ENCODE measurements around the gene SSBP3.
A peak's percentile ranks its signal among the peaks of the same experiment; 100 is the strongest.

SSBP3 gene

DNA sequence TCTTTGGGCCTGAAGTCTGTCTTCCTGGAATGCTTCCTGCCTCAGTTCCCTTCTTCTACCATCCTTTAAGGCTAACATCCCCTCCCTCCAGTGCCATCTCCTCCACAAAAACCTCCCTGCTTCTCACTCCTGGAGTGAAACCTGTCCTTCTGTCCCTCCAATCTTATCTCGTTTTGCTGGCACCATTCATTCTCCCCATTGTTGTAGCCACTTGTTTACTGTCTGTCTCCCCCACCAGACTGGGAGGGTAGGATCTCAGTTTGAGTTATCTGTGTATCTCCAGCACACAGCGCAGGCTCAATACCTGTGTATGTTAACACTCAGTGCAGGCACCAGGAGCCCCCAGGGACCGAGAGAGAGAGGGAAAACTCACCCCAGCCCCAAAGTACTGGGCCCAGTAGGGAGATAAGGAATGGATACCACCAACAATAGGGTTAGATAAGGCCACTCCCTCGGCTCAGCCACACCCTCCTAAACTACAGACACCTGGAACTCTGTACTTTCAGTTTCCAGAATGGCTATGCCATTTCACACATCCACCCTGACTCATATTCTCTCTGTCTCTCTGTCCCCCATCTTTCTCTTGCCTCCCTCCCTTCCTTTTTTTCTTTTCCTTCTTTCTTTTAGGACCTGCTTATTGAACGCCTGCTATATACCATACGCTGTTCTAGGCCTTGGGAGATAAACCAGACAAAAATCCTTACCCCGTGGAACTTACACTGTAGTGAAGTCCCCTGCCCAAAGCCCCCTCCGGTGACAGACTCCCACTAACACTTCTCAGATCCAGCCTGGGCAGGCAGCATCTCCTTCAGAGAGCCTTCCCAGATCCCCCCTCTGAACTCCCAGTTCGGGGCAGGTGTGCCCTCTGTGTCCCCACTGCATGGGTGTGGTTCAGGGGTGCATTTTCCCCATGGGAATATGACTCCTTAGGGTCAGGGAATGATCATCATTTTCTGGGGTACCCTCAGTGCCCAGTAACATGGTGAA, 3.3 kb upstream of the SSBP3 start:
- DNase-seq = no peak

DNA sequence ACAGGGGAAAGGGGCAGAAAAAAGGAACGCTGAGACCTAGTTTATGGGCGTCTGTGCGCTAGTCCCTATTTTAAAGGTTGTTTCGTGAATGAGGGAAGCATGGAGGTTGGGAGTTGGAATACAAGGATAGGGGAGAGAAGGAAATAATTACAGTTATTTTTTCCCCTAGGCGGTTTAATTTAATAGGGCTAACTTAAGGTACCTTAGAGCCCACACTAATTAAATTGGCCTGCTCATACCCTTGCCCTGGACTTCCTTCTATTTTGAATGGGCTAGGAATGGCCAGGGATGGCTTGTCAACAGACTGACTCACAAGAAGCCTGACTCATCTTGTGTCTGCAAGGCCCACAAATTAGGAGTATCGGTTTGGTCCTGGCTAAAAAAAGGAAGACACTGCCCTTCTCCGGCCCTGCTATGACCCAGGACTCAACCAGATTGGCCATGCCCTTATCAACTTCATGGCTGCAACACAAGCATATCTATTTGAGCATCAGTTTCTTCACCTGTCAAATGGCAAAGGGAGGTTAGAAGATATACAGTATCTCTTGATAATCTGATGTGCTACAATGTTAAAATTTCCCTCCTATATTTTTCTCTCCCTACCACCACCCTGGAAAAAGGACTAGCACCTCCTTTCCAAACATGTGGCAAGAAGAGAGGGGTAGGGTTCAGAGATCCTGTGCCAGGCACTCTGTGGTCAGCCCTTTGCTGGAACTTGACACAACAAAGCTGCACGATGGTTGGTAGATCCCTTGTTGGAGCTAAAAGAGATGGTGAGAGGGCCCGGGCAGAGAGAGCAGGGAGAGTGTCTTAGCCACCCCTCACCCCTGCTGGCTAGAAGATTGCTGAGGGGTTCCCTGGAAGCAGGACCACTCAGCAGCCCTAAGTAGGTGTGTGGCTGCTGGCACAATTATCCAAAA, 2.2 kb upstream of the SSBP3 start:
- DNase-seq = no peak

DNA sequence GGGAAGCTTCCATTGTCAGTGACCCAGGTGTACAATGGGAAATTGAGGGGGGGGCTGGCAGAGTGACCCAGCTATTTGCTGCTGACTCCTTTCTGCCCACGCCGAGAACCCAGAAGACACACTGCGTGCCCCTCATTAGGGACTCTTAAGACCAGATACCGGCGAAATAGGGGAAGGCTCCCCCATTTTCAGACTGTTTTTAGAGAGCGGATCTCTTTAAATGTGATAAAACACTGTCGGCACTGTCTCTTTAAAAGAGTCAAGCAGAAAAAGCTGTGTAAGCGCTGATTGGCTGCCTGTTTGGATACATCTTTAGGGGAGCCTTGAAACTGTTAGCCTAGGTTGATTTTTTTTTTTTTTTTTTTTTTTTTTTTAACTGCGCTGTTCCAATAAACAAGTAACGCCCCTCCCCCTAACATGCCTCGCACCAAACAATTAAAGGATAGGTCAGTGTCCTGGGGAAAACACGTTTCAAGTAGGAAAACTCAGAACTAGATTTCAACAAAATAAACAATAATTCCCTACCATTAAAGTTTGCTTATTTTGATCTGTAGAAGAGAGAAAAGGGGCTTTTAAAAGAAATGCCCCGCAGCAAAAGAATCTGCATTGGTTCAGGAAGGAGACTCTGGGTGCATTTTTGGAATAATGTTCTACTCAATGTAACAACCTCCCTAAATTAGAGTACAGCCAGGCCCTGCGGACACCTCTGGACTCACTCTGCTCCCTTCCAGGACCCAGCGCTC, 1.4 kb upstream of the SSBP3 start:
- peak; percentile 91 to 94 for DNase-seq

DNA sequence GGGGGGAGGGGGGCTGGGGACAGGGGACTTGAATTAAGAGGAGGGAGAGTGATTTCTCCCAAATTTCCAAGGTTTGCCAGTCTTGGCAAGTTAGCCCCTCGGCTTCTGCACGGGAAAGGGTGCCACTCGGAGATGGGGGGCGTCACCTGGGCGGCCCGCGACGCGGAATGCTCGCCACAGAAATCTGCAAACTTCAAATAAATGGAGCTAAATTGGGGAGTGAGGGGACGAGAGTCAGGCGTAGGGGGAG, 885 bp upstream of the SSBP3 start:
- DNase-seq = no peak

DNA sequence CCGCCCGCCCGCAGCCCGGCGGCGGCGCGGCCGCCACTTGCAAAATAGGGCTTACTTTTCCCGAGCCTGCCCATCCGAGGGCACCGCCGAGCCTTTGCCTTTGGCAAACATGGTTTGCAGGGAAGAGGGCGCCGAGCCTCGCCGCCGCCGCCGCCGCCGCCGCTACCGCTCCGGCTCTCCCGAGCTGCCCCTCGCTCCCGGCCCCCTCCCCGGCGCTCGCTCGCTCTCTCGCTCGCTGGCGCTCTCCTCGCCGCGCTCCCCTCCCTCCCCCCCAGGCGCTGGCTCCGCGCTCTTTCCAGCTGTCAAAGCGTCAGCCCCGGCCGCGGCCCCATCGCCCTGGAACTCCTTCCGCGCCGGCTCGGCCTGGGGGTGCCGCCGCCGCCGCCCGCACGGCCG, 298 bp downstream of the SSBP3 start:
- DNase-seq = no peak

- no peak for DNase-seq
Observed at GRCh38 chr1:54404939-54405897, 976 bp downstream of the SSBP3 start.

DNA sequence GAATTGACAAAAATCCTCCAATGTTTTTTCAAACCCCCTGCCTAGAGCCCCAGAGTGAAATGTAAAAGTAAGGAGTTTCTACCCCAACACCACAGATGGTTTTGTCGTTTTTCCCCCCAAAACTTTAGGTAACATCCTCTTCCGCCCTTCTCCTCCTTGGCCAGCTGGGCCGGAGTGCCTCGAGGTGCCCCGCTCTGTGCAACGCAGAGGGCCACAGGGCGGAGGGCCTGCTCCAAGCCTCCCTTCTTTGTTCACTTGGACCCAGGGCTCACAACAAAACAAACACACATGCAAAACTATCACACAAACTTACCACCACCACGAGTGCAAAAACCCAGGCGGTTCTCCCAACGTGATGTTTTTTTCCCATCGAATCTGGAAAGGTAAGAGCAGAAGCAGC, 1.9 kb downstream of the SSBP3 start:
- no peak for DNase-seq

GRCh38 chr1:54403808-54404261, 2.4 kb downstream of the SSBP3 start:
- DNase-seq = peak; percentile 48 to 50

DNA sequence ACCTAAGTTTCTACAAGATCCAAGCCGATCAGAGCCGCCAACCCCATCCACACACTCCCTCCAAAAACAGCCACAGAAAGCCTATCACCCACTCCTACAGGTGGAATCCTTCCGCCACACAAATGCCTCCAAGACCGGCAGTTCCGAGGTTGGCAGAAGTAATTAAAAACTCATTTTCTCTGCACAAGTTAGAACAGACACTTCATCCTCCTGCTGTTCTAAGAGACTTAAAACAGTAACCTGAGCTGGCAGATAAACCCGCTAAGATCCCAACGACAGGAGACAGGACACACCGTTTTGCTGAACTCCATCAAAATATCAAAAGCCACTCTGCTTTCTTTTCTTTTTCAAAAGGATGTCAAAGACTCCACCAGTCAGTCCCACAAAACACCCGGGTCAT, 2.8 kb downstream of the SSBP3 start:
- no peak for DNase-seq

DNA sequence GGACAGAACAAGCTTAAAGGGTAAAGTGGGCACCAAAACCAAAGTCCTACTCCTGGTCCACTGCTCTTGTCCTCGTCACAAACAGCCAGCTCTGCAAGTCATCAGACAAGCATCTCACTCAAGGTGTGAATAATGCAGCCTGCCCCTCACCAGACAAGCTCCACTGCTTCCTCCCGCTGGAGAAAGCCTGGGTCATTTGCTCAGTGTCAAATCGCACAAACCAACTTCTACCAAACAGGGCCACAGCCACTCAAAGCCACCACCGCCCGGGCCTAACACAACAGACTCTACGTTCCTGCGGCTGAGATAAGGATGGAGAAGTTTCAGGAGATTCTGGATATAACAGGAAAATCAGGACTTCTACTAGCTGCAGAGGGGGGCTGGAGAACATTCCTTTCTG, 3.3 kb downstream of the SSBP3 start:
- no peak for DNase-seq

- no peak for DNase-seq
Observed at GRCh38 chr1:54401799-54402198, 4.4 kb downstream of the SSBP3 start.

- no peak for DNase-seq
Observed at GRCh38 chr1:54400329-54400728, 5.9 kb downstream of the SSBP3 start.

- no peak for DNase-seq
Observed at GRCh38 chr1:54399765-54400164, 6.4 kb downstream of the SSBP3 start.

DNA sequence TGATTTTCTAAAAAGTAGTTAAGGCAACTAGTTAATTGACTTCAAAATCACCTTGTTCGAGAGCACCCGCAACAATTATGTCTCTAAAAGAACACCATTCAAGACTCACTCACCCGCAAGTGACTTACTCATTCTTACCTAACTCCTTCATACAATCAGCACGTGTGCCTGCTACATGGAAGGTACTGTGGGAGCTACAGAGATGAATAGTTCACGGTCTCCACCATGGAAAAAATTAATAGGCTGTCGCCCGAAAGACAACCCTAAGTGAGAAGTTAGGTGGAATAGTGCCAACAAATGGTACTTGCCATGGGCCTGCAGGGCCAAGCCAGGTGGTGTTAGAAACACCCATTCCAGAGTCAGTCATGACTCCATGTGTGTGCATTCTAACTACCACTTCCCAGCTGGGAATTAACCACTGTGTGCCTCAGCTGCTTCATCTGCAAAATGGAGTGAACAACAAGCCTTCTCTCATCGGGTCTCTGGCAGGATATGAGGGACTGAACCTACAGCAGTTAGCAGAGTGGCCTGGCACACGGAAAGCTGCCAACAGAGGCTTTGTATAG, 7.1 kb downstream of the SSBP3 start:
- DNase-seq = no peak

DNA sequence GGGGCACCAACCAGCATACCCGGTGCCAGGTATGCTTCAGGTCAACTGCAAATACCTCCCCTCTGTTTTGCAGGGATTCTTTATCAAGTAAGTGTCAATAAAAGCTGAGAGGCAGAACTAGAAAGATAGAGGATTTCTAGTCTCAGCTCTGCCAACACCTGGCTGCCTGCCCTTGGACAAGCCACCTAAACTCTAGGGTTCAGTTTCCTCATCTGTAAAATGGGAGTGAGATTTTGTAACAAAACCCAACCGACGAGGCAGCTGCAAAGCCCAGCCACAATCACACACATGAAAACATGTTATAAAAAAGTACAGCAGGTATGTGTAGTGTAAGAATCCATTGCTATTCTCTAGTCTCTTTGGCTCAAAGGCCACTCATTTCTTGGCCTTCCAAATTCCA, 8.2 kb downstream of the SSBP3 start:
- DNase-seq = no peak

DNA sequence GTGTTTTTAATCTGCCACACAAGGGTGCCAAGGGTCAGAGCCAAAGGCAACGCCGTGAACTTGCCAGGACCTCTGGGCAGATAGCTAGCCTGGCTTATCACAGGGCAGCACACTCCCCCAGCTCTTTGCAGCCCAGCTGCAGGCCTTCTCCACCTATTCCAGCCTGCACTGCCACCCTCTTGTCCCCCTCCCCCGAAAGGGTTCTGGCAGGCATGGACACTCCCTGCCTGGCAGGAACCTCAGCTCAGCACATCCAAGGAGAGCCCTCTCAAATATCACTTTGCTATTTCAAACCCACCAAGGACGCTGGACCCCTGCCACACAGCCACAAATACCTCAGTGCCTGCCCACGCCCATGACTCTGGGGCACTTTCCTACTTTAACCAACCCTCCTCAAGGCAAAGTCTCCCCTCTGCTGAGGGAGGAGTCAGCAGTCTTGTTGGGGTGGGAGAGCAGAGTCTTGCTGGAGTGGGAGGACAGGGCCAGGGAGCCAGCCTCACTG, 9.1 kb downstream of the SSBP3 start:
- no peak for DNase-seq

DNA sequence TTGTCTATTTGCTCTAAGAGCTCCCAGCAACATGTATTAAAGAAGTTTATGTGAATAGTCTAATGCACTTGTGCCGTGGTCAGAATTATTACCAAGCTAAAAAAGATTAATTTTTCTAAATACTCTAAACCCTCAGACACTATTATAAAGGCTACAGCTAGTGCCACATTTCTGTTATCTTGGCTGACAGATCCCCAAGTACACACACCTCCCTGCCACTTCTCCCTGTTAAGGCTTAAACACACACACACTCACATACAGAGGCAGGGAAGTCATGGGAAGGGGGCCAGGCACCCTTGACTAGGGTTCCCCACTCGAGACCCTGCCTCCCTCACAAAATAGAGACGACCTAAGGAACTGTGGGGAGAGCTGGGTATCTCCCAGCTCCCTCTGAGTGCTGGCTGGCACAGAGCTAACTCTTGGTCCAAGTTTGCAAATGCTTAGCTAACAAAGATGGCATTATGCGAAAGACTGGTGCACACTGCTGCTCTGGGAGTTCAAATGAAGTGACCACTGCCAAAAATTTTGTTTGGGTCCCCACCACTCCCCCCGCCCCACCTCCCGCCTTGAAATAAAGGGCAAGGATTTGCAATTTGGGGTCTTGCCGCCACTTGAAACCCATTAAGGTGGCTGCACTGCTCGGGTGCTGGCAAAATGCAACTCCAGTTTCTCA, 9.8 kb downstream of the SSBP3 start:
- DNase-seq = no peak

- no peak for DNase-seq
Observed at GRCh38 chr1:54395281-54395934, 10.8 kb downstream of the SSBP3 start.

DNA sequence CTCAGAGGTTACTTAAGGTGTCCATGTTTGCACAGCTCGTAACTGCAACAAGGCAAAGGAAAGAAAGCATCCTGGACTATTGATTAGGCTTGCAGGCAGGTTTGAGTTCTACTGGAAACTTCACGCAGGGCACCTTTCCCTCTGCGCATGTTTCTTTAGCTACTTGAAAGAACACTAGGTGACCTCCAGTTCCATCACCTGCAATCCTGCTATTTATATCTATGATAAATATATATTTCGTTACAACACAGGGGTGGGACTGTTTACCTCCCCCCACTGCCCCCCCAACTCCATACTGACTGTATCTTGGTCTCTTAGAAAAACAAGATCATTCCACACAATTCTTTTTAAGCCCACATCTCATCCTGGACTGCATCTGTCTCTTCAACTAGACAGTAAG, 12.1 kb downstream of the SSBP3 start:
- DNase-seq = no peak

- DNase-seq = no peak
Observed at GRCh38 chr1:54392401-54392800, 13.8 kb downstream of the SSBP3 start.

Data from Kasumi-1 (cell line).